Limb (tissue), 2 donors: ENCODE data around the gene FBLIM1.

ENCODE experiments used
- DNase-seq, 2 donors: peaks; one replicate each; pipeline ENCODE4 v3.0.0-alpha.2; 2016; ENCODE audit errors: extremely low spot score in 2 of 2

The FBLIM1 gene

GRCh38 chr1:15731735-15732685, 26.6 kb upstream of the FBLIM1 start:
- peak in 1 of 2 donors; percentile 20 for DNase-seq

- peak in 1 of 2 donors; percentile 23 for DNase-seq
Measured at GRCh38 chr1:15732686-15733081, 25.9 kb upstream of the FBLIM1 start.

- no peak for DNase-seq
Measured at GRCh38 chr1:15733218-15733725, 25.3 kb upstream of the FBLIM1 start.

- peak in 1 of 2 donors; percentile 23 for DNase-seq
Measured at GRCh38 chr1:15733726-15734226, 24.8 kb upstream of the FBLIM1 start.

- DNase-seq: no peak
Measured at GRCh38 chr1:15734296-15734695, 24.3 kb upstream of the FBLIM1 start.

GRCh38 chr1:15734901-15735300, 23.7 kb upstream of the FBLIM1 start:
- DNase-seq: peak in 1 of 2 donors; percentile 29

GRCh38 chr1:15735304-15736037, 23.1 kb upstream of the FBLIM1 start:
- no peak for DNase-seq

GRCh38 chr1:15736038-15736891, 22.3 kb upstream of the FBLIM1 start, which contains the start of gene SLC25A34:
Gene SLC25A34 (plus strand): TSS chr1:15736258. CDS start chr1:15736486, 228 bp downstream.
- DNase-seq: no peak

GRCh38 chr1:15736892-15737261, 21.7 kb upstream of the FBLIM1 start:
- no peak for DNase-seq

- DNase-seq: no peak
Measured at GRCh38 chr1:15737324-15738319, 21.0 kb upstream of the FBLIM1 start.

- no peak for DNase-seq
Measured at GRCh38 chr1:15738416-15739113, 20.0 kb upstream of the FBLIM1 start.

GRCh38 chr1:15739259-15739658, 19.3 kb upstream of the FBLIM1 start:
- DNase-seq: no peak

- DNase-seq: no peak
Measured at GRCh38 chr1:15739745-15740144, 18.9 kb upstream of the FBLIM1 start.

- DNase-seq: peak; percentile 36 to 80
Measured at GRCh38 chr1:15740924-15741850, 17.4 kb upstream of the FBLIM1 start.

GRCh38 chr1:15742339-15742801, 16.2 kb upstream of the FBLIM1 start, which contains the start of gene TMEM82:
Gene TMEM82 (plus strand): TSS chr1:15742499. CDS start chr1:15742560, 61 bp downstream.
- no peak for DNase-seq

- no peak for DNase-seq
Measured at GRCh38 chr1:15744122-15744679, 14.4 kb upstream of the FBLIM1 start.

- no peak for DNase-seq
Measured at GRCh38 chr1:15747378-15747777, 11.2 kb upstream of the FBLIM1 start.
